ENCODE measurements around the gene TSPAN5.

DNA sequence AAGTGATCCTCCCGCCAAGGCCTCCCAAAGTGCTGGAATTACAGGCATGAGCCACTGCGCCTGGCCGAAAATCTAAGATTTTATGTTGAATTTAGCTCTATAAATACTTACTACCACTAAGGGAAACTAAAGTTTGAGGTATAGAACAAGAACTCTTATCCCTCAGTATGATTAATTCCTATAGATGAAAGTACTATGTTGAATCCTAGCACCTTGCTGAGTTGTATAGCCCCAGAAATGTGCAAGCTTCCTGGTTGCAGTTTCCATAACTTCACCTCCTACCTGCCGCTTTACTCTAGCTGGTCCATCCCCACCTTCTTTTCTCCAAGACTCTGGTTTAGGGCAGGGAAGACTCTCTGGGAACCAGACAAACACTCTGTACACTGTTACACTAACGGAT lies 11.8 kb upstream of the TSPAN5 start:
- TF ChIP-seq SETDB1 (IDR thresholded peaks at IDR 0.05; ENCODE audit: low read length): no peak
- TF ChIP-seq, protein P1, sequence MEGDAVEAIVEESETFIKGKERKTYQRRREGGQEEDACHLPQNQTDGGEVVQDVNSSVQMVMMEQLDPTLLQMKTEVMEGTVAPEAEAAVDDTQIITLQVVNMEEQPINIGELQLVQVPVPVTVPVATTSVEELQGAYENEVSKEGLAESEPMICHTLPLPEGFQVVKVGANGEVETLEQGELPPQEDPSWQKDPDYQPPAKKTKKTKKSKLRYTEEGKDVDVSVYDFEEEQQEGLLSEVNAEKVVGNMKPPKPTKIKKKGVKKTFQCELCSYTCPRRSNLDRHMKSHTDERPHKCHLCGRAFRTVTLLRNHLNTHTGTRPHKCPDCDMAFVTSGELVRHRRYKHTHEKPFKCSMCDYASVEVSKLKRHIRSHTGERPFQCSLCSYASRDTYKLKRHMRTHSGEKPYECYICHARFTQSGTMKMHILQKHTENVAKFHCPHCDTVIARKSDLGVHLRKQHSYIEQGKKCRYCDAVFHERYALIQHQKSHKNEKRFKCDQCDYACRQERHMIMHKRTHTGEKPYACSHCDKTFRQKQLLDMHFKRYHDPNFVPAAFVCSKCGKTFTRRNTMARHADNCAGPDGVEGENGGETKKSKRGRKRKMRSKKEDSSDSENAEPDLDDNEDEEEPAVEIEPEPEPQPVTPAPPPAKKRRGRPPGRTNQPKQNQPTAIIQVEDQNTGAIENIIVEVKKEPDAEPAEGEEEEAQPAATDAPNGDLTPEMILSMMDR (IDR thresholded peaks at IDR 0.05 in 2 of 3, conservative IDR thresholded peaks at IDR 0.05 in 1 of 3; ENCODE audit: insufficient read depth in 2 of 3, low read depth in 1 of 3, low read length in 3 of 3): no peak
- TF ChIP-seq, protein P2, sequence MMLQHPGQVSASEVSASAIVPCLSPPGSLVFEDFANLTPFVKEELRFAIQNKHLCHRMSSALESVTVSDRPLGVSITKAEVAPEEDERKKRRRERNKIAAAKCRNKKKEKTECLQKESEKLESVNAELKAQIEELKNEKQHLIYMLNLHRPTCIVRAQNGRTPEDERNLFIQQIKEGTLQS (IDR thresholded peaks at IDR 0.05): no peak
- TF ChIP-seq, protein P2 (CRISPR knock-in tag; conservative IDR thresholded peaks at IDR 0.05): no peak
- no peak for TF ChIP-seq ZC3H4 (CRISPR knock-in tag; IDR thresholded peaks at IDR 0.05; ENCODE audit: borderline replicate concordance)
- TF ChIP-seq MXI1 (IDR thresholded peaks at IDR 0.05; ENCODE audit: low read depth, low read length): no peak
- TF ChIP-seq SP2 (IDR thresholded peaks at IDR 0.05; ENCODE audit: extremely low read depth, low read depth, low read length, poor library complexity, severe bottlenecking): no peak
- TF ChIP-seq CREB1 (IDR thresholded peaks at IDR 0.05): no peak
- no peak for TF ChIP-seq CREB1 (CRISPR knock-in tag; IDR thresholded peaks at IDR 0.05)
- TF ChIP-seq, protein P3, sequence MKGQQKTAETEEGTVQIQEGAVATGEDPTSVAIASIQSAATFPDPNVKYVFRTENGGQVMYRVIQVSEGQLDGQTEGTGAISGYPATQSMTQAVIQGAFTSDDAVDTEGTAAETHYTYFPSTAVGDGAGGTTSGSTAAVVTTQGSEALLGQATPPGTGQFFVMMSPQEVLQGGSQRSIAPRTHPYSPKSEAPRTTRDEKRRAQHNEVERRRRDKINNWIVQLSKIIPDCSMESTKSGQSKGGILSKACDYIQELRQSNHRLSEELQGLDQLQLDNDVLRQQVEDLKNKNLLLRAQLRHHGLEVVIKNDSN (CRISPR knock-in tag; IDR thresholded peaks at IDR 0.05): no peak
- TF ChIP-seq, protein P4, sequence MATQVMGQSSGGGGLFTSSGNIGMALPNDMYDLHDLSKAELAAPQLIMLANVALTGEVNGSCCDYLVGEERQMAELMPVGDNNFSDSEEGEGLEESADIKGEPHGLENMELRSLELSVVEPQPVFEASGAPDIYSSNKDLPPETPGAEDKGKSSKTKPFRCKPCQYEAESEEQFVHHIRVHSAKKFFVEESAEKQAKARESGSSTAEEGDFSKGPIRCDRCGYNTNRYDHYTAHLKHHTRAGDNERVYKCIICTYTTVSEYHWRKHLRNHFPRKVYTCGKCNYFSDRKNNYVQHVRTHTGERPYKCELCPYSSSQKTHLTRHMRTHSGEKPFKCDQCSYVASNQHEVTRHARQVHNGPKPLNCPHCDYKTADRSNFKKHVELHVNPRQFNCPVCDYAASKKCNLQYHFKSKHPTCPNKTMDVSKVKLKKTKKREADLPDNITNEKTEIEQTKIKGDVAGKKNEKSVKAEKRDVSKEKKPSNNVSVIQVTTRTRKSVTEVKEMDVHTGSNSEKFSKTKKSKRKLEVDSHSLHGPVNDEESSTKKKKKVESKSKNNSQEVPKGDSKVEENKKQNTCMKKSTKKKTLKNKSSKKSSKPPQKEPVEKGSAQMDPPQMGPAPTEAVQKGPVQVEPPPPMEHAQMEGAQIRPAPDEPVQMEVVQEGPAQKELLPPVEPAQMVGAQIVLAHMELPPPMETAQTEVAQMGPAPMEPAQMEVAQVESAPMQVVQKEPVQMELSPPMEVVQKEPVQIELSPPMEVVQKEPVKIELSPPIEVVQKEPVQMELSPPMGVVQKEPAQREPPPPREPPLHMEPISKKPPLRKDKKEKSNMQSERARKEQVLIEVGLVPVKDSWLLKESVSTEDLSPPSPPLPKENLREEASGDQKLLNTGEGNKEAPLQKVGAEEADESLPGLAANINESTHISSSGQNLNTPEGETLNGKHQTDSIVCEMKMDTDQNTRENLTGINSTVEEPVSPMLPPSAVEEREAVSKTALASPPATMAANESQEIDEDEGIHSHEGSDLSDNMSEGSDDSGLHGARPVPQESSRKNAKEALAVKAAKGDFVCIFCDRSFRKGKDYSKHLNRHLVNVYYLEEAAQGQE (IDR thresholded peaks at IDR 0.05; ENCODE audit: borderline replicate concordance): no peak
- TF ChIP-seq, protein P4 (CRISPR knock-in tag; IDR thresholded peaks at IDR 0.05; ENCODE audit: low read depth): no peak
- no peak for TF ChIP-seq MAFK (IDR thresholded peaks at IDR 0.05; ENCODE audit: low read length)

Measured in K562 (cell line).